DND-41 (cell line): Measurements from ENCODE around the gene HDAC3.

Experiments used
- ATAC-seq: fragments of 200-7000 bp; cut with Tn5 transposase; 3 replicates; pipeline ENCODE4 v1.9.1; 2021; ENCODE audit warnings: low read depth; ENCODE audit not compliant: insufficient read depth
- DNase-seq: peaks from one replicate; pipeline ENCODE4 v3.0.0-alpha.2; 2020
- H2AFZ ChIP-seq: 2 replicates; pipeline ENCODE4 v1.6.0; 2012; ENCODE audit warnings: low read depth, low read length
- H3K27ac ChIP-seq: 2 replicates; pipeline ENCODE4 v1.5.1; 2012; ENCODE audit warnings: low read length, inconsistent platforms
- H3K27me3 ChIP-seq: fragments of 200-600 bp; sonication (generic); 2 replicates; pipeline ENCODE4 v1.6.0; 2012; ENCODE audit warnings: low read length, mild to moderate bottlenecking, inconsistent platforms; ENCODE audit not compliant: insufficient read depth, poor library complexity
- H3K36me3 ChIP-seq: 2 replicates; pipeline ENCODE4 v1.5.1; 2012; ENCODE audit warnings: low read length, inconsistent platforms; ENCODE audit not compliant: insufficient read depth
- H3K4me1 ChIP-seq: 2 replicates; pipeline ENCODE4 v1.5.1; 2012; ENCODE audit warnings: mild to moderate bottlenecking, low read length; ENCODE audit not compliant: insufficient read depth
- H3K4me2 ChIP-seq: 2 replicates; pipeline ENCODE4 v1.6.0; 2012; ENCODE audit warnings: mild to moderate bottlenecking, moderate library complexity, low read length, inconsistent platforms; ENCODE audit not compliant: insufficient read depth
- H3K4me3 ChIP-seq, 2 experiments: fragments of 200-600 bp in 1 of 2; shearing (Covaris generic) in 1 of 2; 2 replicates each; pipeline ENCODE4 v1.5.1; 2012 to 2016; ENCODE audit warnings: inconsistent platforms in 2 of 2, low read length in 2 of 2, mild to moderate bottlenecking in 2 of 2, low read depth in 1 of 2, moderate library complexity in 1 of 2
- H3K79me2 ChIP-seq: 2 replicates; pipeline ENCODE4 v1.6.0; 2012; ENCODE audit warnings: low read length, inconsistent platforms; ENCODE audit not compliant: insufficient read depth
- H3K9ac ChIP-seq: 2 replicates; pipeline ENCODE4 v1.6.0; 2012; ENCODE audit warnings: low read depth, mild to moderate bottlenecking, inconsistent platforms, low read length, moderate library complexity
- H3K9me3 ChIP-seq: 2 replicates; pipeline ENCODE4 v1.5.1; 2012; ENCODE audit warnings: low read length, moderate library complexity, mild to moderate bottlenecking, inconsistent platforms; ENCODE audit not compliant: insufficient read depth, severe bottlenecking
- H4K20me1 ChIP-seq: 2 replicates; pipeline ENCODE4 v1.6.0; 2012; ENCODE audit warnings: low read length; ENCODE audit not compliant: insufficient read depth
- EZH2 ChIP-seq: IDR thresholded peaks from 3 replicates; pipeline ENCODE4 v1.6.1; 2012; ENCODE audit warnings: borderline replicate concordance, low read depth, mild to moderate bottlenecking, moderate library complexity, low read length, inconsistent platforms; ENCODE audit not compliant: severe bottlenecking
- TF ChIP-seq, protein P1 (sequence below): IDR thresholded peaks from 2 replicates; pipeline ENCODE4 v1.5.1; 2012; ENCODE audit warnings: borderline replicate concordance, low read length, moderate library complexity, mild to moderate bottlenecking; ENCODE audit not compliant: poor library complexity, severe bottlenecking; ENCODE audit errors: extremely low read depth

HDAC3 gene

DNA sequence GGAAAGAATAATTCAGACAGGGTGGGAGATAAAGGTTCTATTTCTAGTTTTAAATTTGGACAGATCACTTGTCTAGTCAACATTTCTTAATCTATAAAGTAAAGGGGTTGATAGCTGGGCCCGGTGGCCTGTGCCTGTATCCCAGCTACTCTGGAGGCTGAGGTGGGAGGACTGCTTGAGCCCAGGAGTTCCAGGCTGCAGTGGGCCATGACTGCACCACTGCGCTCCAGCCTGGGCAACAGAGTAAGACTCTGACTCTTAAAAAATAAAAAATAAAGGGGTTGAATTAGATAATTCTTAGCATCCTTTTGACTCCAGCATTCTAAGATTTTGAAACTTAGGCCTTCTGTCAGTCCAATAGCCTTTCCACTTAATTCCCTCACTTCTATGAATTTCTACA is 28.6 kb downstream of the HDAC3 start:
- Histone ChIP-seq H3K9ac (peak overlapping the region; percentile 56), H3K4me2 (peak overlapping the region; percentile 57)
- TF ChIP-seq, protein P1, sequence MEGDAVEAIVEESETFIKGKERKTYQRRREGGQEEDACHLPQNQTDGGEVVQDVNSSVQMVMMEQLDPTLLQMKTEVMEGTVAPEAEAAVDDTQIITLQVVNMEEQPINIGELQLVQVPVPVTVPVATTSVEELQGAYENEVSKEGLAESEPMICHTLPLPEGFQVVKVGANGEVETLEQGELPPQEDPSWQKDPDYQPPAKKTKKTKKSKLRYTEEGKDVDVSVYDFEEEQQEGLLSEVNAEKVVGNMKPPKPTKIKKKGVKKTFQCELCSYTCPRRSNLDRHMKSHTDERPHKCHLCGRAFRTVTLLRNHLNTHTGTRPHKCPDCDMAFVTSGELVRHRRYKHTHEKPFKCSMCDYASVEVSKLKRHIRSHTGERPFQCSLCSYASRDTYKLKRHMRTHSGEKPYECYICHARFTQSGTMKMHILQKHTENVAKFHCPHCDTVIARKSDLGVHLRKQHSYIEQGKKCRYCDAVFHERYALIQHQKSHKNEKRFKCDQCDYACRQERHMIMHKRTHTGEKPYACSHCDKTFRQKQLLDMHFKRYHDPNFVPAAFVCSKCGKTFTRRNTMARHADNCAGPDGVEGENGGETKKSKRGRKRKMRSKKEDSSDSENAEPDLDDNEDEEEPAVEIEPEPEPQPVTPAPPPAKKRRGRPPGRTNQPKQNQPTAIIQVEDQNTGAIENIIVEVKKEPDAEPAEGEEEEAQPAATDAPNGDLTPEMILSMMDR, result no peak
- no peak for TF ChIP-seq EZH2

DNA sequence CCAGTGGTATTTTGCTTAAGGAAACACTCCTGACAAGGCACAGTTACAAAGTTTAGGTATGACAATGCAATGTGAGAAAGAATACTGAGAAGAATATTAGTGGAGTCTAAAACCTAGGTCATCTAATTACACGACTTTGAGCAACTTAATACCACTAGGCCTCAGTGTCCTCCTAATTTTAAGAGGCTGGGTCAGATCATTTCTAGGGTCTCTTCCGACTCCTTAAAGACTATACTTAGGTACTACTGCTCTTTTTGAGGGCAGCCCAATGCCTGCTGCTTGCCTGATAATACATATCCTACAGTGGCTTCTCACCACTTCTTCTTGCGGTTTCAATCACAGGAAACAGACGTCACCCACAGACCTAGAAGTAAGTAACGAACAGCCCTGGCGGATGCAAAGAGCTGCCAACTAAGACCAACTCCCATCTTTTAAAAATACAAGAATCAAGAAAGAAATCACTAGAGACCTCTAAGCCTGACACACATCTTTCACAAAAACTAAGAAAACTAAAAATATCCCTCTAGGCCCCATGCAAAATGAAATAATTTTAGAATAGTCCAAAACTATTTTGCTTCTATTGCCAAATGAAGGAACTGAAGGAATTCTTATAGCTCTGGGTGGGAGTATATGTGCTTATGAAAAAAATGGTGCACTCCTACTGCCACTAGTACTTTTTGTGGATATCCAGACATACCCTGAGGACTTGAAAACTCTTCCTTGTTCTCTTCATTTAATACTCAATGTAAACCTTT is 30.9 kb downstream of the HDAC3 start:
- peak overlapping the region; percentile 61; the same call in 1 of the 2 replicates for H2AFZ ChIP-seq
- no peaks in the 10 kb centered on the region for H3K9me3 ChIP-seq
- H3K36me3 ChIP-seq, result peaks cover 13% of the 10 kb centered on the region; the same call in 1 of the 2 replicates
- peak overlapping the region; percentile 56 for H3K9ac ChIP-seq
- no peaks in the 10 kb centered on the region for H3K27me3 ChIP-seq
- peaks cover 91% of the 10 kb centered on the region for H3K79me2 ChIP-seq
- DNase-seq (peak; percentile 88), ATAC-seq (peak; percentile 96)
- peak overlapping the region; percentile 92 for H3K27ac ChIP-seq
- TF ChIP-seq, protein P1, result peak; percentile 7
- TF ChIP-seq EZH2, result no peak
- peaks cover 93% of the 10 kb centered on the region for H3K4me1 ChIP-seq
- H3K4me2 ChIP-seq, result peak overlapping the region; percentile 57
- peak overlapping the region in 1 of 2 experiments; percentile 45; a peak in 2 of 4 replicates for H3K4me3 ChIP-seq
- H4K20me1 ChIP-seq, result peaks cover 6% of the 10 kb centered on the region; the same call in 1 of the 2 replicates

More for the DNA sequence above, 28.6 kb downstream of the HDAC3 start:
- Histone ChIP-seq H3K27ac (peak overlapping the region; percentile 92), H3K4me1 (peaks cover 96% of the 10 kb centered on the region), H3K9me3 (no peaks in the 10 kb centered on the region), H3K4me3 (no peak overlapping the region), H3K36me3 (peaks cover 23% of the 10 kb centered on the region; the same call in 1 of the 2 replicates), H4K20me1 (peaks cover 3% of the 10 kb centered on the region; the same call in 1 of the 2 replicates), H3K27me3 (no peaks in the 10 kb centered on the region), H2AFZ (no peak overlapping the region), H3K79me2 (peaks cover 91% of the 10 kb centered on the region)
- DNase-seq (no peak), ATAC-seq (no peak)

DNA sequence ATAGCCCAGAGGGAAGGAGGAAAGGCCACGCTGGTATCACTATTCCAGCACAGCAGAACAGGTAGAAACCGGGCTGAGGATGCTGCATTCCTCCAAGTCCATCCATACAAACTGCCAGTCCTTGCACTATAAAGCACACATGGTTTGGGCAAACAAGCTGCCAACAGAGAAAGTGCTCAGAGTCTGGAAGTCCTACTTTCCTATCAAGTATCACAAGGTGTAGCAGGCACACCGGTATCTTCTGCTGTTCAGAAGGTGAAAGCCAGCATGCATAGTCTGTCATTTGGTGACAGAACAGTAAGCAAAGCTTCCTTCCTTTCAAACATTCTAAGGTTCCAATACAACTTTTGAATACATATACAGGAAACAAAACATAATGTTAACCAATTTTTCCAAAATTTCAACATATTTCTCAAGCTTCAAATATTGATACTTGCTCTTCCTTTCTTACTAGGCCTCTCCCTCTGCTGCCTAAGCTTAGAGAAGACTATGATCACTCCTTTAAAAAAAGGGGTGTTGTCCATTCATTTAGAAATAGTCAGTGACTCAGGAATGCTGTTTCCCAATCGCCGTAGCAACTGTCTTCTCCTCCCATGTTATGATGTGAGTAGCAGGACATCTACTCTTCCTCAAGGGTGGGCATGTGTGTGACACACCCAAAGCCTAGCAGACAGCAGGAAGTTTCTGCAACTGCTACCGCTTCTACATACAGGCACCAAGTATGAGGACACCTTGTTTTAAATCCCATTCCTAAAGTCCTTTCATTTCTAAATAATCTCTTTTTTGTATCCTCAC is 32.5 kb downstream of the HDAC3 start:
- Histone ChIP-seq H3K79me2 (peaks cover 92% of the 10 kb centered on the region), H2AFZ (no peak overlapping the region), H3K27me3 (no peaks in the 10 kb centered on the region), H3K4me3 (no peak overlapping the region), H3K36me3 (peaks cover 4% of the 10 kb centered on the region), H3K9ac (peak overlapping the region; percentile 56), H4K20me1 (peaks cover 14% of the 10 kb centered on the region), H3K4me1 (peaks cover 95% of the 10 kb centered on the region), H3K9me3 (no peaks in the 10 kb centered on the region), H3K4me2 (peak overlapping the region; percentile 57), H3K27ac (peak overlapping the region; percentile 92)
- DNase-seq (peak; percentile 42), ATAC-seq (no peak)
- TF ChIP-seq, protein P1, result no peak
- TF ChIP-seq EZH2, result no peak
